NCI-H146 treated with DMSO at 0.1 percent for 48 hours (cell line): Measurements from ENCODE around the gene MAML3.

Experiments
- DNase-seq: peaks from one replicate; lab custom pipeline; 2025; ENCODE audit not compliant: unreplicated experiment; lab: John Stamatoyannopoulos, UW

MAML3 gene

DNA sequence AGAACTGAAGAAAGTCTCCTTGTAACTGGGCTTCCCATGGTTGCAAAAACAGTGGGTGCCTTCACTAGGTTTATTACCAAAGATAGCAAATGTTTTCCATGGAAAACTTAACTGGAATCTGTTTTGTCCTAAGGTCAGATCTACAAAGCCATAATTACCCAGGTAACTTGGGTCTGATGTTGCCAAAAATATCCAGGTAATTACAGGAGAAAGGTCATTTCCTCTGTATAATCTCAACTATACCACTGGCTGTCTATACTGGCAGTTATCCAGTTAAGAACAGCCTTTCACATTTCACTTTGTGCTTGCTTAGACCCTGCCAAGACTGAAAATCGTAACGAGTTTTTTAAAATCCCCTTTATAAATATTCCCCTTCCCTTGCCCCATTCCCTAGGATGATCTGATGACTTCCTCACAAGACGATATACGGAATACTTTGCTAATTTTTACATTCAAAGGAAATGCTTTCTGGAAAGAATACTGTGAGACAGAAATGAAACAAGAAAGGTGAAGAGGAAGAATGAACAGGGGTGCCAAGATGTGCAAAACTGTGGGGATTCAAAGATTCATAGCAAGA is 105.5 kb downstream of the MAML3 start:
- no peak for DNase-seq

DNA sequence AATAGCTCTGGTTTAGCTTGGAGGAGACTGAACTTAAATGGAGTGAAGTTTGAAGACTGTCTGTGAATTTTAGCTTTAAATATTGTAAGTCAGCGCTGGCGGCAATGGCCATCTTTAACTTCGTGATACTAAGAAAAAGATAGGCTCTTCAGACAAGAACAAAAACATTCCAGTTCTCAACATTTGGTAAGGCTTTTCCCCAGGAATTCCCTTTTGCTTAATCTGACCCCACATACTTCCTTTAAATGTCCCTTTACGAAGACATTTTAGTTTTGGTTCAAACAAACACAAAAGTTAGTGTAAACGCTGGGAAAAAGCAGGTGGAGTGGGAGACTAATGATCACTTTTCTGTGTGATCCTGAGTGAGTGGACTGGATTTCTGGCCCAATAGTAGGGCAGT is 106.2 kb downstream of the MAML3 start:
- no peak for DNase-seq

DNA sequence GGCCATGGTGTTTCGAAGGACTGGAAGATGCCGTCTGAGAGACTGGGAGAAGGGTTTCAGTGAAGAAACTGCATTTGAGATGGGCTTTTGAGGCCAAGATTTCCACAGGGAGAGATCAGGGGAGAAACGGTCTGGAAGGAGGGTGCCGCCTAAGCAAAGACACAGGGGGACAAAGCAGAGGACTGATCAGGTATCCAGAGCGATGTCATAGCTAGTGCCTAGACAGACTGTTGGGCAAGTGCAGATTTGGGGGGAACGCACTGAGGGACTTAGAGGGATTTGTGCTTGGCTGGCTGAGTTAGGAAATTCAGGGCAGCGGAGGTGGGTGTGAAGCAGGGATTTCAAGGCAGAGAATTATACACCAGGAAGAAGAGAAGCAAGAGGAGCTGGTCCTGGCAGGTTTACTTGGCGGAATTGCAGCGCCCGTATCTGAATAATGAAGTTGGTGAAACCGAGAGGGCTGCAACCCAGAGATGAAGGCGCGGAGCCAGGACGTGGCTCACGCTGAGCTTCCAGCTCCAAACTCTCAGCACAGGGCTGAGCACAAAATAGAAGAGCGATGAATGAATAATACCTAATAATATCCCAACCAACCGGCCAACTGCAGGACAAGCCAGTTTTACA is 106.9 kb downstream of the MAML3 start:
- DNase-seq: no peak

DNA sequence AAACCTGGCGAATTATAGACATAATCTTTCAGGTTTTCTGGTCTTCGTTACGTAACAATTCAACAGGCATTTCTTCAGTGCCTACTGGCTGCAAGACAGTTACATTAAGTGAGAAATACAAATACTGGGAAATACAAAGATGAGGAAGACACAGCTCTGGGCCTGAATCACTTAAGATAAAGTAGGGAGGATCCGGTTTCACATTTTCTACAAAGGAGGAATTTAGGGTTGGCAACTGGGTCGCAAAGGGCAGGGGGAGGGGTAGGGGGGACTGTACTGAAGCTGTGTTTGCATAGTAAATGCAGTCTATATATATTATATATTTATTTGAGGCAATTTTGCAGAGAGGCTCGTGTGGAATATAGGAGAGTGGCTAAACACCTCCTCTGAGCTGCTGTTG is 107.4 kb downstream of the MAML3 start:
- DNase-seq: no peak

DNA sequence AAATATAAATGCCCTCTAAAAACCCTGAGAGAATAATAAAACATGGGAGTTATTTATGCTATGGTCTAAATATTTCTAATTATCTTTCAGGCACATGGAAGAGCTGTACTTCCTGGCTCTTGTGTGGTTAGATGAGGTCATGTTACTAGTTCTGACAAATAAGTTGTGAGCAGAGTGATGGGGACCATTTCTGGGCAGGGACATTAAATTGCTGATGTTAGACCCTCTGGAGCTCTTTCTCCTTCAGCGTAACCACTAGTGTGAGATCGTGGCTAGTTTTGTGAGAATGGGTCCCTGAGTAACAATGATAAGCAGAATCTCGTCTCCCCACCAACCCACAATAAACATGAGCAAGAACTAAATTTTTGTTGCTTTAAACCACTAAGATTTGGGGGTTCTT is 108.0 kb downstream of the MAML3 start:
- DNase-seq: no peak

DNA sequence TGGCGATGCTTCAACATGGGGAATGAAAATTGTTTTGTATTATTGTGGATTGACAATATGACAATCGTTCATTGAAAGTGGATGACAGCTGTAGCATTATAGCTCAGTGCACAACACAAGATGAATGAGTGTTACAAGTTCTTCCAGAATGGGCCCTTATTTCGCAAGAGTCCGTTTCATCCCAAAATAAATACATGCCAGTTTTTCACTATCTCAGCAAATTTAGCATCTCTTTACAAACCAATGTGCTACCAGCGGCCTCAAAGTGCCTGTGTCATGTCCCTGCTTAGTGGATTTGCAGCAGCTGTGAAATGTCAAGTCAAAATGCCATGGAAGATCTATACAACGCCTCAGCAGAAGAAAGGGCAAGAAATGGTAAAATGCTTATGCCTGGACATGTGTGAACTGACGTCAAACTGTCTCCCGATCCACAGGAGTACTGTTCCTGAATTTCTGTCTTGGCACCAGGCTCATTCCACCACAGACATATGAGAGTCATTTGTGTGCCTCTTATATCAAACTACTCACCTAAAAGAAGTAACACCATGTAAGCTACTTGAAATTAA is 109.6 kb downstream of the MAML3 start:
- no peak for DNase-seq

DNA sequence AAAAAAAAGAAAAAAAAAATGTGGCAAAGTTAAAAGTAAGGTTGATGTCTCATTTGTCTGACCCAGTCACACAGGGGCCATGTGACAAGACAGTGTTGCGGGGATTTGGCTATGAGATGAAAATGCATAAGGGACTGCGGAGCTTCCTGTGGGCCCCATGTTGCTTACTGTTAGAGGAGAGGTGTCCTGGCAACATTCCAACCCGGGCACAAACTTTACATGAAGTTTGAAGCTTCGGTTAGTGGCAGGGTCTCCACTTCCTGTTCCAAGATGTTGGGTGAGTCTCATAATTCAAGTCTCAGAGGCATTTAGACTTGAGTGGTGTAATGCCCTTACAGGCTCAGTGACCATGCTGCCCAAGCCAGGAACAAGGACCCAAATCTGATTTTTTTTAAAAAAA is 111.3 kb downstream of the MAML3 start:
- no peak for DNase-seq

DNA sequence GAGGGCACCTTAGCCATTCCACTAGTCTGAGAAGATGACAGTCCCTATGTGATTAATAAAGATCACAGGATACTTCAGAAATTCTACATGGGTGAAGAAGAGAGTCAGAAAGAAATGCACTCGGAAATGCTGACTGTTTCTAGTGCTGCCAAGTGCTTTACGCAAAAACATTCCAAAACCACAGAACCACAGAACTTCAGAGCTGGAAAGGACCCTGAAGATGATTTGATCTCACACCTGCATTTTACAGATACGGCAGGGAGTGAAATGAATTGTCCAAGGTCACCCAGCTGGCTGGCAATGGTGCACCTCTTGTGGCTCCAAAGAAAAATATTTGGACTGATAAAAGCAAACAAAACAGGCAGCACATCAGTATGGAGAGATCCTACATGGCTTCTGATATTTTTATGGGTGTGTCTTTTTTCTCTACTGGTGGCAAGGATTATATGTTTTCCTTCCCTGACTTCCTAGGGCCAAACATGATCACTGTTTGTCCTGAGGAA is 115.9 kb downstream of the MAML3 start:
- DNase-seq: no peak

DNA sequence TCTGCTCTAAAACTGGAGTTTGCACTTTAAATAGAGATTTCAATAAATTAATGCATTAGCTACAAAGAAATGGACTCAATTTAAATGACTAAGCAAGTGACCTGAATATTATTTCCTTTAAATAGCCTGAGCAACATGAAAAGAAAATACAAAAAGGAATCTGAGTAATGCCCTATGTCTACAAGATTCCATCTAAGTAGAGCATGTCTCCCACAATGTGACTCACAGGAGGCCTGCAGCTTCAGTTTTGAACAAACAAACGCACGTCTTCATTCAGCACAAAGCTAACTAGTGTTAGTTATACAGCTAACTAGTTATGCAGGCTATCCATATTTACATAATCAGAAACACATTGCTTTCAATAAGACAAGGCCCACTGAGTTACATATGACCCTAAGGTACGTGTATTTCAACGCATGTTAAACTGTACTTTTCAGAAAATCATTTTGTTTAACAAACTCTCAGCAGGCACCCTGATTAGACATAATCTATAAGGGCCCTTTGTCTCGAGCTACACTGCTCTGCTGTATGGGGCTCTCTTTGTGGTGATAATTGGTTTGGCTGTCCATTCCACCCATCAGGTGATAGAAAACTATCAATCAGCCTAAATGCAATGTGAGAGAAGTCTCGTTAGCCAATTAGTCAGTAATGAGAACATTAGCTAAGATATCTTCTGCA is 116.5 kb downstream of the MAML3 start:
- peak; percentile 74 for DNase-seq

DNA sequence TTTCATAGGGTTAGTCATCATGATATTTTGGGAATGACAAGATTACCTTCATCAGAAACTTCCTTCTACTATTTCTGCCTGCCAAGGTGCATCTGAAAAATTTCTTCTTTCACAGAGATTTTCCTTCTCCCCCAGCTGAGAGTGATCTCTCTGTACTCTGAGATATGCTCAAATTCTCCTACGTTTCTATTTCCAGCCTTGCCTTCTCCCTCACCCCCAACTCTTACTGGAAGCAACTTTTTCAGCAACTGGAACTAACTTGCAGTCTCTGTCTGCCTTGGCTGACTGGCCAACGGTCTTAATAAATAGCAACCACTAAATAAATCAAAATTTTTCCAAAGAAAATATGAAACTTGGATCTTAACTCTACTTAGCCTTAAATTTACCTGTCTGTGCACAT is 122.3 kb downstream of the MAML3 start:
- no peak for DNase-seq

DNA sequence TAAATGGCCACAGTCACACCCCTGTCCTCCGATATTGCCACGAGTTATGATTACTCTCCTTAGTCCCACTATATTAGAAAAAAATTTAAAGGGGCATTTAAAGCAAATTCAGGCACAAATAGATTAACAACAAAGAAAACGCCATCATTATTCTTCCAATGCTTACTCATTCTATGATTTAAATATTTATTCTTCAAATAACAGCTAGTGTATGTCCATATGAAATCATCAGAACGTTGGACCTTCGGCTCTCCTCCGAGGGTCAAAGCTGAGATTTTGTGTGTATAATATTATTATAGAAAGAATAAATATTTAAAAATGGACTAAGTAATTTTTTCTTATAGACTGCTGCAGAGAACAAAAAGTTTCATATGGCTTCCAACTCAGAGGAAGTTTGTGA is 122.9 kb downstream of the MAML3 start:
- no peak for DNase-seq

DNA sequence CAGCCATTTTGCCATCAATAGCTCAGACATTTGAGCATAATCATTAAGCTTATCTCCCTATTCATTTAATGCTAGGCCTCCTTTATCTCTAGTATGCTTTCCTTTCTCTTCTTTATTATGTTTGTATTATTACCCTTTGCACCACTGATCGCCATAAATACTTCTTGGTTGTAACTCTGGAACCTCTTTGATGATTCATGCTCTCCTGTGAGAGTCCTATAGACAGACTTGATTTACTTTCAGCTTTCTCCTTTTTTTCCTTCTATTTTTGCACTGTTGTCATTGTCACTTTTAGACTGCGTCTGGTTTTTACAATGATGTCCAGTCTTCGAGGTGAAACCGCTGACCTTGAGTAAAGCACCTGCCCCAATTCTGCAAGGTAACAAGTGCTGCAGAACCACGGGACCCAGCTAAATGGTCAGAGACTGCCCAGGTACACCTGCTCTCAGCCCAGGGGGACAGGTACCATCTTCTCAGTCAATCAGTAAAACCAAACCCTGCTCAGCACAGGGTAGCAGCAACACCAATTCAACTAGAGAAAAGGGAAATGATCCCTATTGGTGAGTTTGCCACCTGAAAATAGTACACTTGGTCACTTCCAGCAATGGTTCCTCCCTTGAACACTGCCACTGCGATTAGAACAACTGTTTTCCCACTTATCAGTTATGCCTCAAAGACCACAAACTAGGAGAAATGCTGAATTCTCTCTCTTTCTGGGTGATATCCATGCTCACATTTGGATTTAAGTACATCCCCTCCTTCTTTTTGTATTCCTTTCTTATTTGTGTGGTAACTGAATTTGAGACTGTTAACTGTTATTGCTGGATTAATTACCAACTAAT is 125.1 kb downstream of the MAML3 start:
- peak; percentile 43 for DNase-seq

DNA sequence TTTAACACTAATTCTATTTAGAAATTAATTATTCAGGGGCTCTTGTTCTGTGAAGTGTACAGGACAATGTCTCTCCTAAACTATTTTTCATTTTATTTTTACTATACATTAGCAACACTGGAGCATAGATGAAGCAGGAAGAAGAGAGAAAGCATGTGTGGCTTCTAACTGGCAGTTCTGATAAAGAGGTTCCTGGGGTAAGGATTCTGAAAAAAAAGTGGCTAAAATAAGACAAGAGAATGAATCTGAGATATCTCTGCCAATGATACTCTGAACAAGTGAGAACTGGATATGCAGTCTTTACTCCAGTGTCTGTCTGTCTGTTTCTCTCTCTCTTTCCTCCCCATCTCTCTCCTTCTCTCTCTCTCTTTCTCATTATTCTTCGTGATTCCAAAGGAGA is 125.9 kb downstream of the MAML3 start:
- DNase-seq: no peak

DNA sequence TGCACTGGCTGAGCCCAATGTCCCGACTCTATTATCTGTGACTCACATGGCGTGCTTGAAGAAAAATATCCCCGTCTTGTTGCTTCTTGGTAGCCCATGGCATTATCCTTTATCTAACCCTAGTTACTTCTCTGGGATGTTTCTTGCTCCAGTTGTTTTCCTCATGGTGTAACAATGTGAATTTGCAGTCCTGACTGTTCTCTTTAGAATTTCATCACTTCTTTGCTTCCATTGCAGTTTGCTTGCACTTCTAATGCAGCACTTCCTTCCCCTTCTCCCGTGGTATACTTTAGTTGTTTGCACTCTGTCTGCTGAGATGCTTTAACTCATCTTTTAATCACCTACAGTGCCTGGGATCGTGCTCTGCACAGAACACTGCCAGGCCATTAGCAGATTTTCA is 126.9 kb downstream of the MAML3 start:
- DNase-seq: no peak

DNA sequence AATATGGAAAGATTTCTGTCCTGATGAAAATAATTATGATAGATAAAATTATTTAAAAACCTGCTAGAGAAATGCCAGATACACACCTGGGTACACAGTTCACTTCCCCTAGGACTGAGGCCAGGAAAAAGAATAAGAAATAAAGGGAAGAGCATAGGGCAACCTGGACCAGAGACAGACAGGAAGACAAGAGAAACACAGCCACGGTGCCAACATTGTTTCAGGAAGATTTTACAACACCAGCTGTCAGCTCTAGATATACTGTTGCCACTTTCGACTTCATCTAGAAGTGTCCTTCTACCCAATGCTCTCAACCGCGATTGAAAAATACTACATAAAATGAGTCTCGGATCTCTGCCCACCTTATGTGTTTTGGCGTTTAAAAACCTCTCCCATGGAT is 128.5 kb downstream of the MAML3 start:
- DNase-seq: no peak

DNA sequence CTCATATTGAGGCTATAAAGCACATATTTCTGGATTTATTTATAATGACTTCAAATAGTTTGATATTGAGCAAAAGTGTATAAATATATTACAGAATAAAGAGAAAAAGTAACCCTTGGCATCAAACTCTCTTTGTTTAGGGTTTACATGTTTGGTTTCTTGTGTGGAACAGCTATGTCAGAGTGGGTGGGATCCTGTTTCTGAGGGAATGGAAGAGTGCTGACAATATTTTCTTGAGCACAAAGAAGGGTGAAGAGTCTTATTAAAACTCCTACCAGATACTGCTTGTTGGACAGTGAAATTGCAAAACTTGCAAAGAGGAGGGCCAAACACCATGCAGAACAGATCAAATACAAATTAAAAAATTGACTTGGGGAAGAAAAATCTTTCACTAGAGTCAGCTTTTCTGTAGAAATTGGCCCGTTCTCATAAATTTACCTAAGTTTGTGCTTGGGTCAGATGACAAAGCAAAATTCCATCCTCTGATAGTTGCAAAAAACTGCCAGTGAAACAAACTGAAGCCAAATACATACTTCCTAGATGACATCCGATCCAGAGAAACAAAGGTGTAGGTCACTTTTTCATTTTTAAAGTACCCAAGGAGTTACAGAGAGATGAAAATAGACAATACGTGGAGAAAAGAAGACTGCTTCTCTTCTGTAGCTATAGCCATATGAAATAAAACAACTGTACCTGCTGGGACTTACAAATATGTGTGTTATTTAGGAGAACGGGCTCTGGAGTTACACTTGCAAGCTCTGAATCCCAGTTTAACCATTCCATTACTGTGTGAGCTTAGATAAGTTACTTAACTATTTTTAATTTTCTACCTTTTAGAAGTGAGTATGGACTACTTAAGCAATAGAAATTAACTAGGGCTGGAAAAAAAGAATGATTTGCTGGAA is 133.3 kb downstream of the MAML3 start:
- no peak for DNase-seq

DNA sequence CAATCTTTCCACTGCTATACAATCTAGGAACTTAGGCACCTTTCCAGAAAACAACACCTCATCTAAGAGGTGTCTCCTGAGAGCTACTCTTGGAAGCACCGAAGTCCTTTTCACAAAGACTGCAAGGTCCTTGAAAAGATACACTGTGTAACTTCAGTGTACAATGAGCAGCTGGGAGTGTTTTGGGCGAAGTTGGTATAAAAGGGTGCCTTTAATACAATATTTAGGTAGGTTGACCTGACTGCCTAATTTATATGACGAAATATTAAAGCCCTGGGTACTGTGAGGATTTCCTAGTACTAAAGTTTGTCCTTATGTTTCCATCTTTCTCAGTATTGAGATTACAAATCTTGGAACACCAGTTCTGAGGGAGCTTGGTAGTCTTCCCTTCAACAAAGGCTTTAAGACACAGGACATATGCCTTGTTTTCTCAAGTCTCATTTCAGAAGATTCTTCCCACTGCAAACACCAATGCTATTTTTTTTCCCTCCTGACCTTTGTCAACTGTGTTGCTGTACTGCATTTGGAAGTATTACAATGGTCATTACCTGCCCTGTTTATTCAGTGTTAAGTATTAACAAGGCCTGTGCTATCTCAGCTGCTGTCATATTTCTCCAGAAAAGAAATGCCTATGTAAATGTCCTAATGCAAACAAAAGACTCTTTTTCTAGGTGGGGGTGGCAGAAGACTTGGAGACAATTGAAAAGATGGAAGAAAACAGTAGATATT is 134.2 kb downstream of the MAML3 start:
- peak; percentile 82 for DNase-seq

DNA sequence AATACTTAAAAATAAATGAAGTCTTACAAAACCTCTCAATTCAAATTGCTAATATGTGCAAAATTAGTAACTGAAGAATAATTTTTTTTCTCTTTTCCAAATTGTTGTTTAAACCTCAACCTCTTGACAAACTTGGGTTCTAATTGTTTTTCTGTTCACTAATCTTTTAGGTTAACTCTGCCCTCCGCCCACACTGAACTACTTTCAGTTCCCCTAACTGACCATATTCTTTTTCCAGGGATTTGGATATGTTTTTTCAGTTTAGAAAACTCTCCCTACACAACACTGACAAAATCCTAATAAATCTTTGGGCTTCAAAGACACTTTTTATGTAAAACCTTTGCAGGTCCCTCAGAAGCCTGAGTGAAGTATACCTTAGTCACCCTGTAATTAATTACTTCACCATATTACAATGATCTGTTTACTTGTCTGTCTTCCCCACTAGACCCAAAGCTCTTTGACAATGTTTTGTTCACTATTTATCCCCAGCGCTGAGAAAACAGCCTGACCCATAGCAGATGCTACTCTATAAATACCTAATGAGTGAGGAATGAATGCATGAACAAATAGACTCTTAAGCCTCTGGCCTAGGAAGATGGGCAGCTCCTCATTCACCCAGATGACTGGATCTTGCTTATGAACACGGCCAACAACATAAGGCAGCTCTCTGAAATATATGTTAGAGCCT is 134.9 kb downstream of the MAML3 start:
- peak; percentile 37 for DNase-seq

DNA sequence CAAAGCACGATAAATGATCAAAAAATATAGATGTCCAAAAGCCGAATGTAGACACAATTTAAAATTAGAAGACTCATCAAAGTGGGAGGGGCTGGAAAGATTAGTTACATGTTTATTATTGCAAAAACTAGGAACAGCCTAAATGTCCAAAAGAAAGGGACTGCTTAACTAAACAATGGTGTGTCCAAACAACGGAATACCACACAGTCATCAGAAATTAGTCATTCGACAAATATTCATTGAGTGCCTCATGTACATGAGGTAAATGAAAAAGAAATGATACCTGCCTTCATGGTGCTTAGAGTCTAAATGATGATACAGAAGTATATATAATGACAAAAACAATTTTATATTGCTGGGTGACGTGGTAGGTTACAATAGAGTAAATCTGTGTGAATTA is 139.7 kb downstream of the MAML3 start:
- no peak for DNase-seq
